CD4-positive, alpha-beta T cell treated with Interleukin-15 for 4 hours (primary cell): ENCODE results near the gene LPCAT3.
"Not testable (repeated sequence)": the region's sequence is repeated elsewhere in the genome, so short reads cannot be mapped to it uniquely, and the experiment has no call there.

Experiments
- DNase-seq: peaks from one replicate; pipeline ENCODE4 v3.0.0-alpha.2; 2020; ENCODE audit warnings: low spot score

The LPCAT3 gene

DNA sequence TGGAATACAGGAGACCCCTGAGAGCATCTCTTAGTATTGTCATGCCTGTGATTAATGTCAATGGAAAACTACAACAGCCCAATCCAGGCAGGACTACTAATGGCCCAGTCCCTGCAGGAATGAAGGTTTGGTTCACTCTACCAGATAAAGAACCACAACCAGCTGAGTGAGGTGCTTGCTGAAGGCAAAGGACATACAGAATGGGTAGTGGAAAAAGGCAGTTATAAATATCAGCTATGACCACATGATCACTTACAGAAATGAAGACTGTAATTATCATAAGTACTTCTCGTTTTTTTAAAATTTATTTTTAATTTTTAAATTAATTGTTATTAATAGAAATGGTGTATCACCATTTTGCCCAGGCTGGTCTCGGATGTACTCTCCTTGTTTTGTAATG is 17.2 kb upstream of the LPCAT3 start:
- DNase-seq, result no peak

DNA sequence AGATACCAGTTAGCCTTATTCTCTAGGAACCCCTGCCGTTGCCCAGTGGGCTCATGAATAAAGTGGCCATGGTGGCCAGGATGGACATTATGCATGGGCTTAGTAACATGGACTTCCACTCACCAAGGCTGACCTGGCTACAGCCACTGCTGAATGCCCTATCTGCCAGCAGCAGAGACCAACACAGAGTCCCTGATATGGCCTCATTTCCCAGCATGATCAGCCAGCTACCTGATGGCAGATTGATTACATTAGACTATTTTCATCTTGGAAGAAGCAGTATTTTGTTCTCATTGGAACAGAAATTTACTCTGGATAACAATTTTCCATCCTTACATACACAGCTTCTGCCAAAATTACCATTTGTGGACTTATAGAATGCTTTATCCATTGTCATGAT is 16.2 kb upstream of the LPCAT3 start:
- DNase-seq, result no peak

DNA sequence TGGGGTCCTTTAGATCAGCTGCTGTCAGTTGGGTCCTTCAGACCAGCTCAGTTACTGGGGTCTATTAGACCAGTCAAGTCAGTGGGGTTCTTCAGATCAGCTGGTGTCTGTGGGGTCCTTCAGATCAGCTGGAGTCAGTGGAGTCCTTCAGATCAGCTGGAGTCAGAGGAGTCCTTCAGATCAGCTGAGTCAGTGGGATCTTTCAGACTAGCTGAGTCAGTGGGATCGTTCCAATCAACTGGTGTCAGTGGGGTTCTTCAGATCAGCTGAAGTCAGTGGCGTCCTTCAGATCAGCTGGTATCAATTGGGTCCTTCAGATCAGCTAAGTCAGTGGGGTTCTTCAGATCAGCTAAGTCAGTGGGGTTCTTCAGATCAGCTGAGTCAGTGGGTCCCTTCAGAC is 14.7 kb upstream of the LPCAT3 start:
- DNase-seq, result no peak

DNA sequence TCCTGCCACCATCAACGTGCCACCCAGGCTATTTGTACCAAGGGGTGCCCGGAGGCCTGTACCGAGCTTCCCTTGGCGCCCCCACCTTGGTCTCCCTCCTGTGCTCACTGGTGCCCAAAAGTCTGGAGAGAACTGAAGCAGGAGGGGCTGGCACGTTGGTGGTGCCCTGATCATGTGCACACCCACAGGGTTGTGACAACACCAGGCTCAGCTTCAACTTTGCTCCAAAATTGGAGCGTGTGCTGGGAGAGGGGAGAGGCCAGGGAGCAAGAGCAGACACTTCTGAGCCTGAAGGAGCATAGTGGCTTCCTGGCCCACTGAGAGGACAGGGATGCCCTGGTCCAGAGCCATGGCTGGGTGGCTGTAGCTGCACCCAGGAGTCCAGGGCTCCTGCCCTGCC is 13.0 kb upstream of the LPCAT3 start:
- DNase-seq, result no peak

DNA sequence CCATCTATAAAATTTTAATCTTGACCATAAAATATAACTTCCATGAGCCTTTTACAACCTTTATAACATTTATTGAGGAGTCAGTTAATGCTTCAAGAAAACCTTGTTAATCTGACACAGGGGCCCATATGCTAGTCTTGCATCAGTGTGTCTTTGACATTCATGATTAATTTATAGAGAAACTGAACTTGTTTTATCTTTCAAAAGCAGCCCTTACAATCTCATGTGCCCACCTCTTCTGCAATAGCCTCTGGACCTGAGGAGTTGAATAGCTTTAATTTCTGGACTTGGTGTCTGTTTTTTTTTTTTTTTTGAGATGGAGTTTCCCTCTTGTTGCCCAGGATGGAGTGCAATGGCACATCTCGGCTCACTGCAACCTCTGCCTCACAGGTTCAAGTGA is 8.6 kb upstream of the LPCAT3 start:
- no peak for DNase-seq

DNA sequence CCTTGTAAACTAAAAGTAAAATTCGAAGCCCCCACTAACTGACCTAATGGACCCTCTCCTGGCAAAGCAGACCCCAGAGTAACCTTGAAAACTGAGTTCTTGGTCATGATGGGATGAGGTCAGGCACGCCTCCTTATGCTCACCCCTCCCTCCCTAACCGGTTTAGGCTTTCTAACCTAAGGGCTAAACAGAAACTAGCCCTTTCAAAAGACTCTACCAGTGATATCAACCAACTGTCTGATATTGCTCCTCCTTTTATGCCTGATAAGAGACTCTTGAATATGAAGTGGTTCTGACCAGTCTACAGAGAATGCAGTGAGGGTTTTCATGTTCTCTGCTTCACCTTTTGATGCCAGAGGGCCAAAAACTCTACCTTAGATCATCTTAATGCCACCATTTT is 4.8 kb upstream of the LPCAT3 start:
- no peak for DNase-seq

DNA sequence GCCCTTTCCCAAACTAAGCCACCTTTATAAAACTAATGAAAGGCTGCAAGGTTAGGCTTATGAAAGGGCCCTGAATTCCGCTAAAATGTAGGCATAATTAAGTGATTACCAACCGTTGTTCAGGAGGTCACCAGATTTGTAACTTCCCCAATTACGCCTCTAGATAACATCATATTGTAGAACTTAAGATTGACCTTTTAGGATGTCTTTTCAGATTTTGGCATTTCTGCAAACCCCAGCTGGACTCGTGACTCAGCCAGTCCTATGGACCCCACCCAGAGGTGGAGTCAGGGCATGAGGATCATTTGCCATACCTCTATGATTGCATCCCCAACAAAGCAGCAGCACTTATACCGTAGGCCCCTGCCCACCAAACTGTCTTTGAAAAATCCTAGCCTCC is 3.7 kb upstream of the LPCAT3 start:
- no peak for DNase-seq

DNA sequence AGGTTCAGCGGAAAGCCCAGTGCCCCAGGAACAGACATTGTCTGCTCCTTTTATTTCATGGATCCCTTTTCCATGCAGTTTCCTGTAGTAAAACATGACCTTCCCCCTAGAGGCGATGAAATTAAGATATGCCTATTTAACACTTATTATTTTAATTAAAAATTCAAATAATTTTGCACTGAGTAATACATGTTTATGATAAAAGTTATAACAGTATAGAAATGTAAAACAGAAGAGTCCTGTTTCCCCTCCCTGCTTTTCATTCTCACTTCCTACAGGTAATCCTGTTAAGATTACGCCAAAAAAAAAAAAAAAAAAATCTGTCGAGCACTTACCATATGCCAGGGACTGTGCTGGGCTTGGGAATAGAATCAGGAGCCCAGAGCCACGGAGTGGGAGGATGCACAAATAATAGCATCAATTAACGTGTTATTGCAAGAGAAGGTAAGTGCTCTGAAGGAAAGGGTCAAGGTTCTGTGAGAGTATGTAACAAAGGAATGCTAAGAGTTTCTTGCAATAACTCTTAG is 830 bp upstream of the LPCAT3 start:
- DNase-seq, result no peak

DNA sequence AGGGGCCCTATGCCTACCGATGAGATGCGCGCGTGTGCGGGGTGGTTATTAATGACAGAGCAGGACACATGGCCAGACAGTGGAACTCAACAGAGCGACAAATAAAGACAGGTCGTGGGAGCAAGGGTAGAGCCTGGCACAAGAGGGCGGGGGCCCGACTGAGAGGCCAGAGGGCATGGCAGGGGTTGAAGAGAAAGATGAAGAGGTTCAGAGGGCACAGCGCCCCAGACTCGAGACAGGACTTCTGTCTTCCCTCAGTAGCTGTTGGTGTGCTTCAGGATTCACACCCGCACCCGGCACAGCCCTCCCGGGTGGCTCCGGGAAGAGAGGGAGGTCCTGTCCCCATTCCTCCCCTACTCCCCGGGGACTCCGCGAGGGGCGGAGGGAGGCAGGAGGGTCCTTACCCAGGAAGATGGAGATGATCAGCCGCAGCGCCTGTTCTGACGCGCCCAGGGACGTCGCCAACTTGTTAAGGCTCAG is 366 bp downstream of the LPCAT3 start:
- DNase-seq, result no peak

DNA sequence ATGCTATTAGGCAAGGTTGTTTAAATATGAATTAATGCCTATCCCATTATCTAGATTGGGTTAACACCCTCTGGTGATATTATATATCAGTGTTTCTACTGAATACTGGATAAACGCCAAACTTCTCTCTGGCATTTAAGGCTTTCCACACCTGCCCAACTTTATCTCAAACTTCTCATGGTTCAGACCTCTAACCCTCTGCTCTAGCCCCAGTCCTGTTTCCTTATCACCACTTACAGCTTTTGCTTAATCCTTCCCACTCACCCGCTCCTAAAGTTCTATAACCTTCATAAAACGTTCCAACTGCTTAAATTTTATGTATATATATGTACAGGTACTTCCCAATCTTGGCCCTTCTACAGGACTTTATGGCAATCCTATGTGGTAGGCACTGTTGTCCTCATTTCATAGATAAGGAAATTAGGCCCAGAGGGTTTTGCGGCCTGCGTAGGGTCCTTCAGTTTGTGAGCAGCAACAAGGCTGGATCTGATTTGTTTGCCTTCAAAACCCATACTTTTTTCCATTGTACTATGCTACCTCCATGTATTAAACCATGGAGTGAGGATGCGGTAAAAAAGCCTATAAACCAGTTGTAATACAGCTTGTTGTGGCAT is 1.2 kb downstream of the LPCAT3 start:
- DNase-seq, result no peak

DNA sequence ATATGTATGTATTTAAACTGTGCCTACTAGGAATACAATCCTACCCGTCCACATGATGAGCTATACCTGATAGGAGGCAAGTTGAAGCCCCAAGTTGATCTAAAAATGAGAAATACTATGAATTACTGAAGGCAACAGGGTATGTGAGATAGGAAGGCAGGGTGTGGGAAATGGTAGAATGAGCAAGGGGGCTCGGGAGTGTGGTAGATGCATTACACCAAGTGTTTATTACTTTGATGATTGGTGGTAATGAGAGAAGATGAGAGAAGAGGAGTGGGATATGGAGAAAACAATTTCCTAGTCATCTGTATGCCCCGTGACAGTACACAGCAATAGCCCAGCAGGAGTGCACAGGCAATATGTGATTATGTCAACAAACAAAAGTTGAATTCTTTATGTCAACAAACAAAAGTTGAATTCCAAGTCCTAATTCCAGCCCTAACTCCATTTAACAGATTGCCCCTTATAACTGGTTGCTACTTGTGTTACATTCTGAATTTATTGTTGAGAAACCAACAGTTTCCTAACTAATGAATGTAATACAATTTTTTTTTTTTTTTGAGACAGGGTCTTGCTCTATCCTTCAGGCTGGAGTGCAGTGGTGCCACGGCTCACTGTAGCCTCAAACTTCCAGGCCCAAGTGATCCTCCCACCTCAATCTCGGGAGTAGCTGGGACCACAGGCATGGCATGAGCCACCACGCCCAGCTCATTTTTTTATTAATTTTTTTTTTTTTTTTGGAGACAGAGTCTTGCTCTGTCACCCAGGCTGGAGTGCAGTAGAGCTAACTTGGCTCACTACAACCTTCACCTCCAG is 2.5 kb downstream of the LPCAT3 start:
- no peak for DNase-seq

DNA sequence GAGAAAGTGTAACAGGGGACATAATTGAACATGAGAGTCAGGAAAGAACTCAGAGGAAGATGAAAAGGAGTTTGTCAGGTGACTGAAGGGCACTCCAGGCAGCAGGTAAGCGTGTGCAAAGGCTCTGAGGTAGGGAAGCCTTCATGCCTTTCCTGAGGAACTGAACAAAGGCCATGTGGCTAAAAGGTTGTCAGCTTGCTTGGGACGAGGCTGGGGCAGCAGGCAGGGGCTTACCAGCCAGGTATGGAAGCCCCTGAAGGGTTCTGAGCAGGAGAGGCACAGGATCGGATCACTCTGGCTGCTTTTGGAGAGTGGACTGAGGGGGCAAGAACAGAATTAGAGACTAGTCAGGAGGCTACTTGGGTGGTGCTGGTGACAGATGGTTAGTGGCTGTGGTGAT is 5.2 kb downstream of the LPCAT3 start:
- DNase-seq, result no peak

DNA sequence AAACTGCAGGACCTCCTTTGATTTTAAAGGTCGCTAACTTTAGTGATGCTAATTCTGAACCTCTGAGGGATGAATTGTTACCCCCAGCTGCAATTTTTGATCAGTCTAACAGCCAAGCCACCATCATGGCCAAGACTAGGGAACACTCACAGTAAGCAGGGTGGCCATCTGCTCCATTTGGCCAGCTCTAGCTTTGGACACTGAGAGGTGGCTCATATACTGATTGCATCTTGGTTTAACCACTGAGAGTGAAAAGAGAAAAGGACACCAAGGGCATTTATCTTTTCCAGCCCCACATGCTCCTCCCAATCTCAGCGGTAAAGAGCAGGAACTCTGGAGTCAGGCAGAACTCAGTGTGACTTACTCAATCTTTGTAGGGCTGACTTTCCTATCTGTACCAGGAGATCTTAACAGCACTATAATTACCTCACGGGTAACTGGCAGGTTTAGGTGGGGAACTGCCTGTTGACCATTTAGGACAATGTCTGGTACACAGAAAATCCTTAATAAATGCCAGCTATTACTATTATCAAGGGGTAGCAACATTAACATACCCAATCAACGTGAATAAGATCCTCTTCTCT is 6.2 kb downstream of the LPCAT3 start:
- DNase-seq, result no peak

DNA sequence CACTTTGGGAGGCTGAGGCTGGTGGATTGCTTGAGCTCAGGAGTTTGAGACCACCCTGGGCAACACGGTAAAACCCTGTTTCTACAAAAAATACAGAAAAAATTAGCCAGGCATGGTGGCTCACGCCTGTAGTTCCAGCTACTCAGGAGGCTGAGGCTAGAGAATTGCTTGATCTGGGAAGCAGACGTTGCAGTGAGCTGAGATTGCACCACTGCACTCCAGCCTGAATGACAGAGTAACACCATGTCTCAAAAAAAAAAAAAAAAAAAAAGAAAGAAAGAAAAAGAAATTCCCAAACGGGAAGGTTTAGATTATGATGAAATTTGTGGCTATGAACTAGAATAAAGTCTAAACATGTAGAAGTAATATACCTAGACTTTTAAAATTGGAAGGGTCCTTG is 6.9 kb downstream of the LPCAT3 start:
- DNase-seq, result not testable (repeated sequence)

DNA sequence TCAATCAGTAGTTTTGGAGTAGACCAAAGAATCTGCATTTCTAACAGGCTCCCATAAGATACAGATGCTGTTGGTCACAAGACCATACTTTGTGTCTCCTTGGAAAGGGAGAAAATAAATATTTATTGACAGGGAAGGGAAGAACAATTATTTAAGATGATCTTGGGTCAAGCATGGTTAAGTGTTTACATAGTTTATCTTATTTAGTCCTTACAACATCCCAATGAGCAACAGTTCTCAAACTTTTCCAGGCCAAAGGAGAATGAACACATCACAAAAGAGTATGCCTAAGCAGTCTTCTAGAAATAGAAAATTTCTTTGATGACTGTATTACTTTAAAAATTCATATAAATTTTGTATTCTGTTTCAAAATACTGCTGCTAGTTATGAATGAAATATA is 8.8 kb downstream of the LPCAT3 start:
- DNase-seq, result no peak

DNA sequence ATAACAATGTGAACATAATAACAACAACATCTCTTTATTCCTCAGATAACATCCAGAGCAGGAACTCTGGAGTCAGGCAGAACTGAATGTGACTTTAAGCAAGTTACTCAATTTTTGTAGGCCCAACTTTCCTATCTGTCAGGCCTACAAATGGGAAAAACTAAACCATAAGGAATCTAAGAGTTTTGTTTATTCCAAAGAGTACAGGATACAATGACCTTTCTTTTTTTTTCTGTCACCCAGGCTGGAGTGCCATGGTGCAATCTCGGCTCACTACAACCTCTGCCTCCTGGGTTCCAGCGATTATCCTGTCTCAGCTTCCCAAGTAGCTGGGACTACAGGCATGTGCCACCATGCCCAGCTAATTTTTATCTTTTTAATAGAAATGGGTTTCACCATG is 9.4 kb downstream of the LPCAT3 start:
- no peak for DNase-seq

DNA sequence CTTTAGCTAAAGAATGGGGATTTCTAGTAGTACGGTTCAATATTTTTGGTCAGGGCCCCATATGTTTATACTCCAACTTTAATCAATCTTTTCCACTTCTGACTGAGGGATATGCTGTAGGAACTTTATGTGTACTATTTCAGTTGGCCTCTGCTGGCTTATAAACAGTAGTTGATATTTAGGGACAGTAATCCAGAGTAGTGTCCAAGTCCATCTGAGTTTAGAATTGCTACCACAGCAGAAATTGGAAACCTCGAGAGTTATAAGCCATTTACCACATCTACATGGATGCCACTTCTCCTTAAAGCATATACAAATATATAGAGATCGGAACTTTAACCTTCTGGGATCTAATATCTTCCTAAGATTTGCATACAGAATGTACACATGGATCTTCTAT is 11.6 kb downstream of the LPCAT3 start:
- no peak for DNase-seq

DNA sequence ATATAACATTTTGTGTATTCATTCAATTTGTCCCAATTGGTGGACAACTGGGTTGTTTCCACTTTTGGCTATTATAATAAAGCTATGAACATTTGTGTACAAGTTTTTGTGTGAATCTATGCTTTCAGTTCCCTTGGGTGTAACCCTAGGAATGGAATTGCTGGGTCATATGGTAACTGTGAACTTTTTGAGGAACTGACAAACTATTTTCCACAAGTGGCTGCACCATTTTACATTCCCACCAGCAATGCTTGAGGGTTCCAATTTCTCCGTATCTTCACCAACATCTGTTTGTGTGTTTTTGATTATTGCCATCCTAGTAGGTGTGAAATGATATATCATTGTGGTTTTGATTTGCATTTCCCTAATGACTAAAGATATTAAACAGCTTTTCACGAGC is 13.0 kb downstream of the LPCAT3 start:
- no peak for DNase-seq

DNA sequence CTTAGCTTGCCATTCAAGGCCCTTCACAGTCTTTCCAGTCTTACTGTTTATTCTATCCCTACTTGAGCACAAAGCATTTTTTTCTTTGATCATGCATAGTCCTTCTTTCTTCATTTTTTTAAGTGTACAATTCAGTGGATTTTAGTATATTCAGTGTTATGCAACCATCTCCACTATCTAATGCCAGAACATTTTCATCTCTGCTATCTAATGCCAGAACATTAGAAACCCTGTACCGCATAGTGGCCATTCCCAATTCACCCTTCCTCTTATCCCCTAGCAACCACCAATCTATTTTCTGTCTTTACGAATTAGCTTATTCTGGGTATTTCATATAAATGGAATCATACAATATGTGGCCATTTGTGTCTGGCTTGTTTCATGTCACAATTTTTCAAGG is 13.4 kb downstream of the LPCAT3 start:
- DNase-seq, result no peak

DNA sequence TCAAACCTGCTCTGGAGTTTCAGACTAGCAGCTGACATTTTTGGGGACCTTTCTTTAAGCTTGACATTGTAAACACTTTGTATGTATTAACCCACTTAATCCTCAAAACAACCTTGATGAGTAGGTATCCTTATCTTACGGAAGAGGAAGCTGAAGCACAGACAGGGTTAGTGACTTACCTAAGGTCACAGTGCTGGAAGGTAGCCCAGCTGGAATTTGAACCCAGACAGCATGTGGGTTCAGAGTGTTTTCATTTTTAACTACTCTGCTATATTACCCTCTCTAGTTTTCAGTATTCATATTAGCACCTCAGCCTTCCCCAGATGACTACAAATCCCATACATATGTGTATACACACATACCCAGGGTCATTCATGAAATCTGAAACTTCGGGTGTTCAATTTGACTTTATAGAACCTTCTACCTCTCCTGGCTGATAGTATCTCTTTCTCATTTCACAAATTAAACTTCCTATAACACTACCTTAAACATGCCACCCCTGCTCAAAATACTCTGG is 13.9 kb downstream of the LPCAT3 start:
- no peak for DNase-seq

DNA sequence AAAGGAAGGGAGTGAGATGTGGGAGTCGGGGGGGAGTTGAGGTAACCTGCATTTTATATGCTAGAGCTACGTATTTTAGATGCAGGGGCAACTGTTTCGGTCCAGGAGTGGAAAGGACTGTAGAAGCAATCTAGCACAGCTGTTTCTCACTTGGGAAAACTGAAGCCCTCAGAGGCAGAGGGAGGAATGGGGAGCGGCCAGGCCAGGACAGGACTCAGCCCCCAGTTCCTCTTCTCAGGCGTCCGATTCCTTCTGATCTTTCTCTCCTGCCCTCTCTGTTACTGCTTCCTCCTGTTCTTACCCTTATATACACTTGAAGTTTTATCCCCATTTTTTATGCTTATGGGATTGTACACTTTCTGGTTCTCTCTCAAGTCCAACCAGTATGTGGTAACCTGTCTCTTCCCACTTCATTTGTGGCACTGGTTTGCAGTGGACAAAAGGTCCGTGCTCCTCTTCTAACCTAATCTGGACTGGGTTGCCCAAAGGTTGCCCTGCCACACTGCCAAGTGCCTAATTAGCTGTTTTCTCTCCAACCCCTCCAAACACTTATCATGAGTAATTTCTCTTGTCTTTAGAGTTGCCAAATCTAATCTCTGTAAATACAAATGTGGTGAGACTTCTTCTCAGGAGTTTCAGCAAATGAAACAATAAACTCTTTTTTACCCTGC is 16.2 kb downstream of the LPCAT3 start:
- DNase-seq, result no peak

DNA sequence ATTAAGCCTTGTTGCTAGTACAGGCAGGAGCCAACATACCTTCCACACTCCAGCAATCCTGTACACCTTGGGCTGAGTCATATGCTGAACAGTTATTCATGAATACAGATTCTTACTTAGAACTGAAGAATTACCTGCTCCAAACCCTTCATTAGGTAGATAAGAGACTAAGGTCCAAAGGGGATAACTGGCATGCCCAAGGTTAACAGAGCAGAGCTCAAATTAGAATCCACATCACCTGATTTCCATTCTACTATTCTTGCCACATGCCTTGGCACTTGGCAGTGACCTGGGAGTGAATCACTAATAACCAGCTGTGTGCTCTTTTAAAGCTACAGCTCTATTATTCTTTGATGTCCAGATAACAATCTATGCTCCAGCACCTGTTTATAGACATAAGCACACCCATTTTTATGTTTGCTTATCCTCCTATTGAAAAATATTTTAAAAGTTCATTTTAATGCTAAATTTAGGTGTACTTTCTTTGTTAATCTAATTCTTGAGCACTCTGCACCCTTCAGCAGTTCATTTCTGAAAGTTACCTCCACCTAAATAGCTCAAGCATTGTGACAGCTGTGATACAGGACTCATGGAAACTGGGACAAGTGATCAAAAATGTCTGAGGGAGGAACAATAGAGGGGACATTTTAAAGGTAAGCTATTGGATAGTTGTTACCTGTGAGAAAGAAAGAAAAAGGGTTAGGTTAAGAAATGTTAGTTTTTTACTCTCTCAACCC is 19.4 kb downstream of the LPCAT3 start:
- no peak for DNase-seq
